ENCODE results near the gene ZFAND6. TPM values are rescaled to one million over a fixed set of nuclear protein-coding genes. Genes with fewer than 3 reads are reported as not detected.

Gene ZFAND6
- total and polyA plus RNA-seq, 10 of the 15 experiments (the other 5 are each of a cell fraction or from before 2014, with no cell fraction given): 78.9 to 179 (median 135) TPM

GRCh38 chr15:80142646-80143045 is 83.2 kb downstream of the ZFAND6 start (continued):
- no peak for TF ChIP-seq ZNF592 (IDR thresholded peaks at IDR 0.05)
- TF ChIP-seq NR2F1 (conservative IDR thresholded peaks at IDR 0.05): no peak
- no peak for TF ChIP-seq KLF5 (IDR thresholded peaks at IDR 0.05; ENCODE audit: partially characterized antibody)
- TF ChIP-seq PBX3 (IDR thresholded peaks at IDR 0.05; ENCODE audit: insufficient replicate concordance, low read depth, low read length): no peak
- TF ChIP-seq PRDM15 (CRISPR knock-in tag; IDR thresholded peaks at IDR 0.05): no peak

Data from GM12878 (cell line).